ENCODE data around the gene MEF2A. TPM values are rescaled to one million over a fixed set of nuclear protein-coding genes. Genes with fewer than 3 reads are reported as not detected.
A peak's percentile ranks its signal among the peaks of the same experiment; 100 is the strongest.

MEF2A gene
- total RNA-seq, 4 donors from 2014 or later = 55.3 to 155 (median 105) TPM

GRCh38 chr15:99603828-99604227 lies 38.0 kb downstream of the MEF2A start:
- peaks cover 8 to 9% of the 10 kb centered on the region in 2 donors for H3K4me1 ChIP-seq
- no peak overlapping the region for H3K27ac ChIP-seq
- no peak overlapping the region for H3K4me3 ChIP-seq (replicated peaks in 1 of 3)
- DNase-seq = no peak
- no peaks in the 10 kb centered on the region for H3K36me3 ChIP-seq
- no peaks in the 10 kb centered on the region for H3K27me3 ChIP-seq
- TF ChIP-seq POLR2A (IDR thresholded peaks at IDR 0.05) = no peak
- no peak for TF ChIP-seq CTCF (IDR thresholded peaks at IDR 0.05)
- intact Hi-C loops (cut with DNase I) = no loop called here
- WGBS, 2 donors = 98 to 100% methylated on average over 1 of the region's 1 CpG
- no peaks in the 10 kb centered on the region for H3K9me3 ChIP-seq

- TF ChIP-seq POLR2A (IDR thresholded peaks at IDR 0.05) (no peak), CTCF (IDR thresholded peaks at IDR 0.05) (no peak)
- 58 to 68% methylated on average over 6 of the region's 6 CpGs for WGBS, 2 donors
- intact Hi-C loops (cut with DNase I) = no loop called here
- H3K27ac ChIP-seq = no peak overlapping the region
- H3K4me3 ChIP-seq (replicated peaks in 1 of 3) = no peak overlapping the region
- H3K27me3 ChIP-seq = no peaks in the 10 kb centered on the region
- peak; percentile 19 to 21 for DNase-seq
- H3K9me3 ChIP-seq = no peaks in the 10 kb centered on the region
- H3K4me1 ChIP-seq = peaks cover 8 to 9% of the 10 kb centered on the region in 2 donors
- H3K36me3 ChIP-seq = no peaks in the 10 kb centered on the region
These were observed 39.1 kb downstream of the MEF2A start for GRCh38 chr15:99604865-99605264.

GRCh38 chr15:99605490-99605931 lies 39.7 kb downstream of the MEF2A start:
- Histone ChIP-seq H3K36me3 (no peaks in the 10 kb centered on the region), H3K27ac (peak overlapping the region in 1 of 3 donors; percentile 1), H3K4me3 (replicated peaks in 1 of 3) (no peak overlapping the region), H3K27me3 (no peaks in the 10 kb centered on the region), H3K9me3 (no peaks in the 10 kb centered on the region), H3K4me1 (peaks cover 8 to 9% of the 10 kb centered on the region in 2 donors)
- intact Hi-C loops (cut with DNase I) = no loop called here
- WGBS, 2 donors = 37 to 48% methylated on average over 6 of the region's 6 CpGs
- no peak for TF ChIP-seq CTCF (IDR thresholded peaks at IDR 0.05)
- TF ChIP-seq POLR2A (IDR thresholded peaks at IDR 0.05) = no peak
- peak; percentile 50 to 63 for DNase-seq

GRCh38 chr15:99605990-99606389 lies 40.2 kb downstream of the MEF2A start:
- 81 to 83% methylated on average over 5 of the region's 5 CpGs for WGBS, 2 donors
- TF ChIP-seq CTCF (IDR thresholded peaks at IDR 0.05) = no peak
- TF ChIP-seq POLR2A (IDR thresholded peaks at IDR 0.05) = no peak
- Histone ChIP-seq H3K4me3 (replicated peaks in 1 of 3) (no peak overlapping the region), H3K4me1 (peaks cover 8 to 9% of the 10 kb centered on the region in 2 donors), H3K36me3 (no peaks in the 10 kb centered on the region), H3K27ac (peak overlapping the region in 1 of 3 donors; percentile 1), H3K27me3 (no peaks in the 10 kb centered on the region), H3K9me3 (no peaks in the 10 kb centered on the region)
- no peak for DNase-seq
- intact Hi-C loops (cut with DNase I) = no loop called here

GRCh38 chr15:99606646-99607045 lies 40.9 kb downstream of the MEF2A start:
- intact Hi-C loops (cut with DNase I) = no loop called here
- no peaks in the 10 kb centered on the region for H3K9me3 ChIP-seq
- DNase-seq = no peak
- H3K4me3 ChIP-seq (replicated peaks in 1 of 3) = no peak overlapping the region
- H3K27ac ChIP-seq = no peak overlapping the region
- peaks cover 8 to 9% of the 10 kb centered on the region in 2 donors for H3K4me1 ChIP-seq
- 75 to 81% methylated on average over 2 of the region's 2 CpGs for WGBS, 2 donors
- no peak for TF ChIP-seq CTCF (IDR thresholded peaks at IDR 0.05)
- TF ChIP-seq POLR2A (IDR thresholded peaks at IDR 0.05) = no peak
- H3K36me3 ChIP-seq = no peaks in the 10 kb centered on the region
- H3K27me3 ChIP-seq = no peaks in the 10 kb centered on the region

Data from thyroid gland (tissue), 4 donors.